ENCODE data around the gene ECI2.

Gene ECI2

DNA sequence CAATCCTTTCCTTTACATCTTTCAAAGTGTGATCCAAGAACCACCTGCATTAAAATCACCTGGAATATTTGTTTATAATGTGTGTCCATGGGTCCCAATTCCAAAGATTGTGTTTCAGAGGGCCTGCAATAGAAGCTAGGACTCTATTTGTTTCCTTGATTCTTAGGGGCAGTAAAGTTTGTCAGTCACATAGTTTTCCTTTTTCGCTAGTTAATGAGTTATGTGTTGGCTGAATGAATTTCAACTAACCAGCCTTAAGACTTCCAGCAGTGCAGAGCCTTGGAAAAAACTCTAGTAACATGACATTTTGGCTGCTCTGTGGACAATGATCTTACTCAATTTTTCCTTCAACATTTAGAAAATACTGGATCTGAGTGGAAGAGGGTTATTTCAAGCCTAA is 67.7 kb downstream of the ECI2 start:
- H3K4me2 ChIP-seq, result no peak overlapping the region
- no peak overlapping the region for H3K9ac ChIP-seq
- no peak overlapping the region for H3K27ac ChIP-seq
- H3K36me3 ChIP-seq (ENCODE audit: insufficient read depth), result no peaks in the 10 kb centered on the region
- no peaks in the 10 kb centered on the region for H3K79me2 ChIP-seq (ENCODE audit: insufficient read depth, low read depth)
- TF ChIP-seq, protein P1, sequence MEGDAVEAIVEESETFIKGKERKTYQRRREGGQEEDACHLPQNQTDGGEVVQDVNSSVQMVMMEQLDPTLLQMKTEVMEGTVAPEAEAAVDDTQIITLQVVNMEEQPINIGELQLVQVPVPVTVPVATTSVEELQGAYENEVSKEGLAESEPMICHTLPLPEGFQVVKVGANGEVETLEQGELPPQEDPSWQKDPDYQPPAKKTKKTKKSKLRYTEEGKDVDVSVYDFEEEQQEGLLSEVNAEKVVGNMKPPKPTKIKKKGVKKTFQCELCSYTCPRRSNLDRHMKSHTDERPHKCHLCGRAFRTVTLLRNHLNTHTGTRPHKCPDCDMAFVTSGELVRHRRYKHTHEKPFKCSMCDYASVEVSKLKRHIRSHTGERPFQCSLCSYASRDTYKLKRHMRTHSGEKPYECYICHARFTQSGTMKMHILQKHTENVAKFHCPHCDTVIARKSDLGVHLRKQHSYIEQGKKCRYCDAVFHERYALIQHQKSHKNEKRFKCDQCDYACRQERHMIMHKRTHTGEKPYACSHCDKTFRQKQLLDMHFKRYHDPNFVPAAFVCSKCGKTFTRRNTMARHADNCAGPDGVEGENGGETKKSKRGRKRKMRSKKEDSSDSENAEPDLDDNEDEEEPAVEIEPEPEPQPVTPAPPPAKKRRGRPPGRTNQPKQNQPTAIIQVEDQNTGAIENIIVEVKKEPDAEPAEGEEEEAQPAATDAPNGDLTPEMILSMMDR (conservative IDR thresholded peaks at IDR 0.05; ENCODE audit: low read depth, low read length), result no peak
- no peaks in the 10 kb centered on the region for H3K27me3 ChIP-seq (ENCODE audit: insufficient read depth, low read depth)
- H4K20me1 ChIP-seq (ENCODE audit: insufficient read depth), result no peaks in the 10 kb centered on the region
- no peak overlapping the region for H3K4me3 ChIP-seq (IDR thresholded peaks at IDR 0.05; ENCODE audit: insufficient read depth, low read depth, low read length)
- no peaks in the 10 kb centered on the region for H3K4me1 ChIP-seq (ENCODE audit: low read depth, poor library complexity, severe bottlenecking)
- no peak overlapping the region for H2AFZ ChIP-seq (ENCODE audit: low read depth)

DNA sequence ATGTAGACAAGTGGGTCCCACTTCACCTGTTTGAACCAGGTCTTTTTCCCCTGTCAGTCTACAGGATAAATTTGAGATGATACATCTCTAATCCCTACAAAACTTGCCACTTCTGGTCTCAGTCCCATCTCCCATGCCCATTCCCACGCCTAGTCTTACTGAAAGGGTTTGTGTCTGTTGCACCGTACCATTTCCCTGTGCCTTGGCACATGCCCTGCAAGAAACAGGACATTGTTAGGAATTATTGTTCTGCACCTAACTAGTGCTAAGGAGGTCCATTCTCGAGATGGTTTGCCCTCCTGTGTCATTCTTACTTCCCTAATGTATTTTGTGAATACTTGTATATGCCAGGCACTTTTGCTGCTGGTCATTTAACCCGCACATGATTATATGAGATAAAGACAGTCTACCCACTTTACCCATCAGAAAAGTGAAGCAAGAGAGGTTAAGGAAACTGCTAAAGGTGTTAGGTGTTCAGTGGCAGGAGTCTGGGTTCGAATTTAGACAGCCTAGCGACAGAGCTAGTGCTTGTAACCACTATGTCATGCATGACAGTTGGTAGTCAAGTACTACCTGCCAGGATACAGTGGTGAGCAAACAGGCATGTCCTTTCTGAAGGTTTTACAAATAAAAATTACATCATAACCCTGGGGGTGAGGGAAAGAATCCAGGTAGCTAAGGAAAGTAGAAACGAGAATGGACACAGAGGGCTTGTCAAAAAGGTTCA is 69.2 kb downstream of the ECI2 start:
- no peaks in the 10 kb centered on the region for H3K79me2 ChIP-seq (ENCODE audit: insufficient read depth, low read depth)
- TF ChIP-seq, protein P1 (conservative IDR thresholded peaks at IDR 0.05; ENCODE audit: low read depth, low read length), result no peak
- no peaks in the 10 kb centered on the region for H3K27me3 ChIP-seq (ENCODE audit: insufficient read depth, low read depth)
- no peaks in the 10 kb centered on the region for H3K4me1 ChIP-seq (ENCODE audit: low read depth, poor library complexity, severe bottlenecking)
- H3K36me3 ChIP-seq (ENCODE audit: insufficient read depth), result peaks cover 10% of the 10 kb centered on the region; the same call in 1 of the 2 replicates
- H4K20me1 ChIP-seq (ENCODE audit: insufficient read depth), result no peaks in the 10 kb centered on the region
- no peak overlapping the region for H3K9ac ChIP-seq
- H3K27ac ChIP-seq, result no peak overlapping the region
- H3K4me2 ChIP-seq, result no peak overlapping the region
- no peak overlapping the region for H2AFZ ChIP-seq (ENCODE audit: low read depth)
- H3K4me3 ChIP-seq (IDR thresholded peaks at IDR 0.05; ENCODE audit: insufficient read depth, low read depth, low read length), result no peak overlapping the region

Data from KMS-11 (cell line).